Fibroblast of skin of right biceps (primary cell): ENCODE measurements around the gene TMEM175.
"Not testable (repeated sequence)": the region's sequence is repeated elsewhere in the genome, so short reads cannot be mapped to it uniquely, and the experiment has no call there.

Experiments
- DNase-seq: peaks from one replicate; pipeline ENCODE4 v3.0.0-alpha.2; 2013

Gene TMEM175

DNA sequence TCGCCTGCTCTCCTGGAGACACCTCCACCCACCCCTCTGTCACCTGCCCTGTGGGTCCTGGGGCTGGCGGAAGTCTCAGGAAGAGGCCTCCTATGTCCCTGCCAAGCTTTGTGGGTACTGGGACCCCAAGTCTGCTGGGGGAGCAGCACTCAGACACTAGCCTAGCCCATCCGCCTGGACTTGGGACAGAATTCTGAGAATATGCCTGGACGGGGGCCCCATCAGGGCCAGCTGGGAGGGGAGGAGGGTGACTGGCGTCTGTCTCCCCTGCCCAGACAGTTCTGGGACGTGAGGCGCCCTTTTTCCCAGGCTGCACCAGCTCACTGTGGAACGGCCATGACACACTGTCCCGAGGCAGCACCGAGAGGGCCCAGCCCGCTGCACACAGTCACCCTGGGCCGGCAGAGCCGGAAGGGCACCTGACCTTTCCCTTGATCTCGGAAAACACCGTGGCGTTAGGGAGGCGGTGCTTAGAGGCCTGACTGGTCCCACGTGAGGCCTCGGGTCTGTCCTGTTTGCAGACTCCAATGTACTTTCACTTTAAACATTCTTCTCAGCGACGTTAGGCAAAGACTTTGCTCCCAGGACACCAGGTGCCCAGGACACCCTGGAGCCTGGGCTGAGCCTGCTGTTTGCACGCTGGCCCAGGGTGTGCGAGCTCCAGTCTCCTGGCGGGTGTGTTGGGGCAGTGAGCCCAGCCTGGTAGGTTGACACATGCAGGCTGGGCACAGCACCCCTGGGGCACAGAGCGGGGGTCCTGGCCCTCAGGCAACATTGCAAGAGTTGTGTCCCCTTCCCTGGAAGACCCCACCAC, 60.2 kb downstream of the TMEM175 start:
- DNase-seq = no peak

DNA sequence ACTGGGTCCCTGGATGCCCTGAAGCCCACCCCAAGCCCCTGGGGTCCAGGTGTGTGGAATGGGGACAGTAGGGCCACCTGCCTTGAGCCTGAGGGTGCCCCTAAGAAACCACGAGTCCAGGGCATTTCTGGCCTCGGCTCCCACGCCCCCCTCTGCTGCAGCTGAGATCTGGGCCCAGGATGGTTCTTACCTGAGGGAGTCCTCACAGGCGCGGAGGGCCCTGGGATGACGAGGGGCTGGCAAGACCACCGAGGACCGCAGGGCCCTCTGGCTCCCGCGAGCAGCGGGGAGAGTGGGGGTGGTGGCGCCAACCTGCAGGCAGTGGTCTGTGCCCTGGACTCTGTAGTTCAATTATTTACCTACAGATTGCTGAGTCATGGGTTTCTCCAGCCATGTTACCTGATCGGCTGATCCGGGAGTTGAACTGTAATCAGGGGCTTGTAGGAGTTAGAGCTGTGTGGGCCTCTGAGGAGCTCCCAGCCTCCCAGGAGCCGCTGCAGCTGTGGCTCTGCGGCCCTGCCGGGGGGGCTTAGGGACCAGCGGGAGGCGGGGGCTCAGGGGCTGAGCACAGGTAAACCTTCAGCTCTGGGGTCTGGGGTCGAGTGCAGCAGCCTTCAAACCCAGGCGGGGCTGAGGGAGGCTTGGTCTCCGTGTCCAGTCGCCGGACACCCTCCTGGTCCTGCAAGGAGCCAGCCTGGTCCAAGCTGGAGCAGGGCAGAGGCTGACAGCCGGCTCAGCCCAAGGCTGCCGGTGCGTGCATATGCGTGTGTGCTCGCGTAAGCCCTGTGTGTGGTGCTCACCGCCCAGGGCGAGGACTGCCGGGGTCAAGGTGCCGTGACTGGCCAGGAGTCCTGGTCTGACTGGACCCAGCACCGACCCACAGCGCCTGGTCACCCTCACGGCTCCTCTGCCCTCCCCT, 61.1 kb downstream of the TMEM175 start, which contains the start of gene SLC26A1:
TSS of gene SLC26A1 (minus strand) at position 294 of the 919 bp plus-strand sequence. CDS start 1,701 bp downstream, outside the sequence.
- DNase-seq = no peak

- no peak for DNase-seq
Measured at GRCh38 chr4:995311-996026, 63.2 kb downstream of the TMEM175 start.

GRCh38 chr4:996030-996996, 64.1 kb downstream of the TMEM175 start:
- no peak for DNase-seq

DNA sequence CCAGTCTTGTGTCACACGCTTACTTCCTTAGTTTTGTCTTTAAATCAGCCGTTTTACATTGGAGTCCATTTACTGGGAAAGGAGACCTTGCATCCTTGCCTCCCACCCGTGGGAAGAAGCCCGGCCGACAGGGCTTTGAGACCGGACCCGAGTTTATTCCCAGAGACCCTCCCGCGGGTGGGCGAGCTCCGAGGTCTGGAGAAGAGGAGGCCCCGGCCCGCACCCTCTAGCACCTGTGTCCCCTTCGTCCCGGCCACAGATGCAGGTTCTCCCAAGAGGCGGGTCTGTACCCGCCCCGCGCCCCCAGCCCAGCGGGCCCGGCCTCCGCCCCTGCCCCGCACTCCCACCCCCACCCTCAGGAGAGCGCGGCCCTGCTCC, 64.7 kb downstream of the TMEM175 start:
- no peak for DNase-seq

GRCh38 chr4:997375-998071, 65.3 kb downstream of the TMEM175 start:
- DNase-seq = no peak

- DNase-seq = no peak
Measured at GRCh38 chr4:998096-998691, 65.9 kb downstream of the TMEM175 start.

- not testable (repeated sequence) for DNase-seq
Measured at GRCh38 chr4:999240-999863, 67.1 kb downstream of the TMEM175 start.

- no peak for DNase-seq
Measured at GRCh38 chr4:999882-1000425, 67.7 kb downstream of the TMEM175 start.

GRCh38 chr4:1000686-1001260, 68.5 kb downstream of the TMEM175 start:
- DNase-seq = no peak

DNA sequence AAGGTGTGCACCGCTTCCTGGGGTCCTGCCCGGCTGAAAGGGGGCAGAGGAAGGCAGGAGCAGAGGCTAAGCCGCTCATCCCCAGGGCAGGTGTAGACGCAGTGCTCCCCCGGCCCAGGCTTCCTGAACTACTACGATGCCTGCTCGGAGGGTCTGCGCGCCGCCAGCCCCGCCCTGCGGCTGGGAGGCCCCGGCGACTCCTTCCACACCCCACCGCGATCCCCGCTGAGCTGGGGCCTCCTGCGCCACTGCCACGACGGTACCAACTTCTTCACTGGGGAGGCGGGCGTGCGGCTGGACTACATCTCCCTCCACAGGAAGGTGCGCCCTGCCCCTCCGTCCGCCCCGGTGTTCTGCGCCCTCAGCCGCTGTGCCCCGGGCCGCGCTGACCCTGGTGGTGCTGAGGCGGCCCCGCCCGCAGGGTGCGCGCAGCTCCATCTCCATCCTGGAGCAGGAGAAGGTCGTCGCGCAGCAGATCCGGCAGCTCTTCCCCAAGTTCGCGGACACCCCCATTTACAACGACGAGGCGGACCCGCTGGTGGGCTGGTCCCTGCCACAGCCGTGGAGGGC, 69.4 kb downstream of the TMEM175 start:
- DNase-seq = no peak

GRCh38 chr4:1002131-1002630, 69.9 kb downstream of the TMEM175 start:
- no peak for DNase-seq

GRCh38 chr4:1002631-1003251, 70.5 kb downstream of the TMEM175 start:
- no peak for DNase-seq

DNA sequence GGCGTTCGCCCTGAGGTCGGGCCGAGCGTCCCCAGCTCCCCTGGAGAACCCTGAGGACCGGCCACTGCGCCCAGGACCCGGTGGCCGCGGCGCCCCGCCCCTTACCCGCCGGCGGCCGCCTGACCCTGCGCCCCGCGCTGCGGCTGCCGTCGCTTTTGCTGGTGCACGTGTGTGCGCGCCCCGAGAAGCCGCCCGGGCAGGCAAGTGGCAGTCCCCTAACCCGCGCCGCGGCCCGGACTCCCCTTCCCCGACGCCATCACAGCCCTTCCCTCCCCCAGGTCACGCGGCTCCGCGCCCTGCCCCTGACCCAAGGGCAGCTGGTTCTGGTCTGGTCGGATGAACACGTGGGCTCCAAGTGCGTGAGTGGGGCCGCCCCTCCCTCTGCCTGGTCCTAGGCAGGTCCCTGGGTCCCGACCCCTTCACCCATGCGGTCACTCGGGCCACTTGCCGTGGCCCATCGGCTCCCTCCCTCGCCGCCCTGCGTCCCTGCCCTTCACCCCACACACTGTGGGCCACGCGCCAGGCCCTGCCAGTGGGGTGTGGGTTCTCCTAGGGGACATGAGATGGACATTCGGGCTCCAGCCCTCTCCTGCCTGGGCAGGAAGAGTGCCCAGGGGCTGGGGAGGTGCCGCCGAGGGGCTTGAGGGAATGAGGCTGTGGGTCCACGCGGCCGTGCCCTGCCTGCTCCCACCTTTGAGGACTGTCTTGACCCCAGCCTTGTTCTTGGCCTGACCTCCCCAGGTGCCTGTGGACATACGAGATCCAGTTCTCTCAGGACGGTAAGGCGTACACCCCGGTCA, 71.2 kb downstream of the TMEM175 start:
- no peak for DNase-seq

DNA sequence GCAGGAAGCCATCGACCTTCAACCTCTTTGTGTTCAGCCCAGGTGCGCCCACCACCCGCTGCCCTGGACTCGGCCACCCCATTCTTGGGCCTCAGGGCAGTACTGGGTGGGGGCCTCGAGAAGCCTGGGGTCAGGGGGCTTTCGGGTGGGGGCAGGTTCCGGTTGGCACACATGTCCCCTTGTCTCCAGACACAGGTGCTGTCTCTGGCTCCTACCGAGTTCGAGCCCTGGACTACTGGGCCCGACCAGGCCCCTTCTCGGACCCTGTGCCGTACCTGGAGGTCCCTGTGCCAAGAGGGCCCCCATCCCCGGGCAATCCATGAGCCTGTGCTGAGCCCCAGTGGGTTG, 71.8 kb downstream of the TMEM175 start:
- DNase-seq = no peak

DNA sequence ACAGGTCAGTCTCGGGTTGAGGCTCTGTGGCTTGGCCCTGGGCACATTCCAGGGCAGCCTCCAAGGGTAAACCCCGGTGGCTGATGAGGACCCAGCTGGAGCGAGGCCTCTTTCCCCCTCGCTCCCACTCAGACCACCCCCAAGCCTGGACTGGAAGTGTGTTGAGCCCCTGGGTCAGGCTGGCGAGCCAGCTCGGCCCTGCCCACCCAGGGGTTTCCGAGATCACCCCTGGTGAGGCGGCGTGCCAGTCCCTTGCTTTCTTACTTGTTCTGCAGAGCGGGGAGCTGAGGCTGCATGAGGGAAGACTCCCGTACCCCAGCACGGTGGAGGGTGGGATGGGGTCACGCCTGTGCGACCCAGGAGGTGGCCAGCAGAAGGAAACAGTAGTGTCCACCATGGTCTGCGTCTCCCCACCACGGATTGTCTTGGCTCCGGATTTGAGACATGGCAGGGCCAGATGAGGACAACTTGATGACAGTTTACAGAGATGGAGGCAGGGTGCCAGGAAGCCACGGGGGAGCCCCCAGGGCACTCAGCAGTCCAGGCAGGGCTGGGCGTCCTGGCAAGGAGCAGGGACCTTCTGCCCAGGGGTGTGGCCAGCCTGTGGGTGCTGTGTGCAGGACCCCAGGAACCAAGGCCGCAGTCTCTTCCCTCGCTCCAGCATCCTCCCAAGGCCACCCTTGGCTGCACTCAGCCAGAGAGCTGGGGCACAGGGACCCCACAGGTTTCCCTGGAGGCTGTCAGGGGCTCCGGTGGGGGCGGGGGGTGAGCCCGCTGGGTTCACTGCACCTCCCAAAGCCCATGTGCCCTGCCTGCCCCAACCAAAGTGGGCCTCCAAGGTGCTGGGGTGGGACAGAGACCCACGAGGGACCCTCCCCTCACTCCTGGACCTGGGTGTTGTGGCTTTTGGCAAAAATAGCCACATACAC, 72.6 kb downstream of the TMEM175 start:
- DNase-seq = no peak

DNA sequence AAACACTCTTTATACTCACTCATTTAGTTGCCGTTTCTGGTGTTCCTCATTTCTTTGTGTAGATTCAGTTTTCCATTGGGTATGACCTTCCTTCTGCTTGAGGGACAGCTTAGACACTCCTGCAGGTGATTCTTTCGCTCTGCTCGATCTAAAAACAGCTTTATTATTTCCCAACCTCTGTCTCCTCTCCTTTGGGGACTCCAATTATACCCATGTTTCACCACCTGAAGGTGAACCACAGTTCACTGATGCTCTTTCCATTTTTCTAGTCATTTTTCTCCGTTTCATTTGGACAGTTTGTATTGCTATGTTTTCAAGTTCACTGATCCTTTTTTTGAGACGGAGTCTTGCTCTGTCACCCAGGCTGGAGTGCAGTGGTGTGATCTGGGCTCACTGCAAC, 74.6 kb downstream of the TMEM175 start:
- no peak for DNase-seq
